Activated CD8-positive, alpha-beta memory T cell treated with anti-CD3 and anti-CD28 coated beads, Interleukin-2, amount 50 U/mL, for 24 hours (primary cell): ENCODE results near the gene ACSS3.
"Not testable (repeated sequence)": the region's sequence is repeated elsewhere in the genome, so short reads cannot be mapped to it uniquely, and the experiment has no call there.

Experiments
- DNase-seq: peaks from one replicate; pipeline ENCODE4 v3.0.0-alpha.2; 2020; ENCODE audit errors: extremely low read depth

The ACSS3 gene

GRCh38 chr12:81077686-81078441 is at the start of gene ACSS3:
TSS of gene ACSS3 (plus strand) at chr12:81078079. CDS start at chr12:81078121, 42 bp downstream.
- DNase-seq: no peak

GRCh38 chr12:81034926-81035325 is 43.0 kb upstream of the ACSS3 start:
- no peak for DNase-seq

GRCh38 chr12:81039231-81039630 is 38.6 kb upstream of the ACSS3 start:
- no peak for DNase-seq

GRCh38 chr12:81043979-81044740 is 33.7 kb upstream of the ACSS3 start:
- DNase-seq: no peak

GRCh38 chr12:81064971-81065370 is 12.9 kb upstream of the ACSS3 start:
- DNase-seq: not testable (repeated sequence)

- no peak for DNase-seq
Observed at GRCh38 chr12:81070846-81071245, 7.0 kb upstream of the ACSS3 start.

GRCh38 chr12:81075539-81075938 is 2.3 kb upstream of the ACSS3 start:
- DNase-seq: no peak

GRCh38 chr12:81077329-81077685 is 572 bp upstream of the ACSS3 start:
- DNase-seq: no peak

- DNase-seq: no peak
Observed at GRCh38 chr12:81078469-81079196, 754 bp downstream of the ACSS3 start.

GRCh38 chr12:81079280-81080076 is 1.6 kb downstream of the ACSS3 start:
- no peak for DNase-seq

GRCh38 chr12:81080431-81080983 is 2.6 kb downstream of the ACSS3 start:
- DNase-seq: no peak

- DNase-seq: no peak
Observed at GRCh38 chr12:81081726-81082125, 3.8 kb downstream of the ACSS3 start.

- no peak for DNase-seq
Observed at GRCh38 chr12:81083018-81083417, 5.1 kb downstream of the ACSS3 start.

GRCh38 chr12:81083906-81084513 is 6.1 kb downstream of the ACSS3 start:
- DNase-seq: no peak

- no peak for DNase-seq
Observed at GRCh38 chr12:81084811-81085350, 7.0 kb downstream of the ACSS3 start.

GRCh38 chr12:81085832-81086231 is 8.0 kb downstream of the ACSS3 start:
- DNase-seq: no peak

- DNase-seq: no peak
Observed at GRCh38 chr12:81086342-81086741, 8.5 kb downstream of the ACSS3 start.

GRCh38 chr12:81088221-81088620 is 10.3 kb downstream of the ACSS3 start:
- DNase-seq: no peak

GRCh38 chr12:81089412-81089811 is 11.5 kb downstream of the ACSS3 start:
- no peak for DNase-seq

- no peak for DNase-seq
Observed at GRCh38 chr12:81092053-81092452, 14.2 kb downstream of the ACSS3 start.
